ENCODE results near the gene USP8.

The USP8 gene

DNA sequence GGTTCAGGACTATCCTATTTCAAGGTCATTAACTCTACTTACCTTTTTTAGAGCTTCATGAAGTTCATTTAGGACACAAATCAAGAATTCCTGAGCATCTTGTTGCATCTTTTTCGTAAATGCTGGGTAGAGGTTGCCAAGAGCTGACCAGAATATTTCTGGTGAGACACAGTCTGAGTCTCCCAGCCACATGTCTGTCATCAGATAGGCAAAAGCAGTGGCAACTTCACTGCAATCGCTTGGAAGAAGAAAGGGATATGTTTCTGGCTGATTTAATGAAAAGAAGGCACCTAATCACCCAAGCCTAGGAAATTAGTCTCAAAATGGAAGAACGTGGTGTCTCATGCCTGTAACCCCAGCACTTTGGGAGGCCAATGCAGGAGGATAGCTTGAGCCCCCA lies 119.4 kb downstream of the USP8 start:
- DNase-seq (ENCODE audit: low spot score): no peak
- H3K27ac ChIP-seq: no peak overlapping the region
- TF ChIP-seq, protein P1, sequence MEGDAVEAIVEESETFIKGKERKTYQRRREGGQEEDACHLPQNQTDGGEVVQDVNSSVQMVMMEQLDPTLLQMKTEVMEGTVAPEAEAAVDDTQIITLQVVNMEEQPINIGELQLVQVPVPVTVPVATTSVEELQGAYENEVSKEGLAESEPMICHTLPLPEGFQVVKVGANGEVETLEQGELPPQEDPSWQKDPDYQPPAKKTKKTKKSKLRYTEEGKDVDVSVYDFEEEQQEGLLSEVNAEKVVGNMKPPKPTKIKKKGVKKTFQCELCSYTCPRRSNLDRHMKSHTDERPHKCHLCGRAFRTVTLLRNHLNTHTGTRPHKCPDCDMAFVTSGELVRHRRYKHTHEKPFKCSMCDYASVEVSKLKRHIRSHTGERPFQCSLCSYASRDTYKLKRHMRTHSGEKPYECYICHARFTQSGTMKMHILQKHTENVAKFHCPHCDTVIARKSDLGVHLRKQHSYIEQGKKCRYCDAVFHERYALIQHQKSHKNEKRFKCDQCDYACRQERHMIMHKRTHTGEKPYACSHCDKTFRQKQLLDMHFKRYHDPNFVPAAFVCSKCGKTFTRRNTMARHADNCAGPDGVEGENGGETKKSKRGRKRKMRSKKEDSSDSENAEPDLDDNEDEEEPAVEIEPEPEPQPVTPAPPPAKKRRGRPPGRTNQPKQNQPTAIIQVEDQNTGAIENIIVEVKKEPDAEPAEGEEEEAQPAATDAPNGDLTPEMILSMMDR (IDR thresholded peaks at IDR 0.05): no peak
- H3K4me3 ChIP-seq: no peak overlapping the region

DNA sequence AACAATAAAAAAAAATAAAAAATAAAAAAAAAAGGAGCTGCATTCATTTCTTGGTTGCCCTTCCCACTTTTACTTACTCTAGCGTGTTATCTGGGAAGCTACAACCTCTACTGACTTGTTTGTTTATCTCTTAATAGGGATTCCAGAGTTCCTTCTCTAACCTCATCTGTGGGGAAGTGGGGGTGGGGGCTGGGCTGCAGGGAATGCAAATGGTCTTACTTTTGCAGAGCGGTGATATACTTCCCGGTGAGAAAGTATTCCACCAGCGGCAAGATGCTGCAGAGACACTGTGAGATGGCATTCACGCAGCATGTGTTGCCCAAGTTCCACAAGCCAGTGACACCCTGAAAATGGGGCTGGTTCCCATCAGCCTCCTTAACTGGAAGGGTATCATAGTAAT lies 120.2 kb downstream of the USP8 start:
- no peak overlapping the region for H3K4me3 ChIP-seq
- H3K27ac ChIP-seq: no peak overlapping the region
- DNase-seq (ENCODE audit: low spot score): no peak
- TF ChIP-seq, protein P1 (IDR thresholded peaks at IDR 0.05): no peak

DNA sequence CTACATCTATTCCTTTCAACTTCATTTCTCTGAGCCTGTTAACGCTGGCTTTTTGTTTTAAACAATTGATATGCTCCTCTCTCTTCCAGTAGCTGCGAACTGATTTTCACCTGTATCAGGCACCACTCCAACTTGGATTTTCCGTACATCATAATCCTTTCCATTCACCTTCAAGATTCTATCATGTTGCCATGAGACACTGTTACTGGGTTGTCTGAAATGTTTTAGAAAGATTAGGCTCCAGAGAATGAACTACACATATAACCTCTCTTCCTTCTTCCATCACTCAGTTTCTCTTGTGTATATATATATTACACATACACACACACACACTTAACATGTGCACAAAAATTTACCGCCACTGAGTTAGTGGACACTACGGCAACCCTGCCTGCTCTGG lies 122.4 kb downstream of the USP8 start, which contains the start of gene USP50:
Gene USP50, minus strand, starts transcription at position 101 of the 400 bp plus-strand sequence. CDS start 141 bp downstream, outside the sequence.
- Histone ChIP-seq H3K4me3 (no peak within 1 kb of the TSS), H3K27ac (no peak within 1 kb of the TSS)
- TF ChIP-seq, protein P1 (IDR thresholded peaks at IDR 0.05): no peak
- no peak for DNase-seq (ENCODE audit: low spot score)

DNA sequence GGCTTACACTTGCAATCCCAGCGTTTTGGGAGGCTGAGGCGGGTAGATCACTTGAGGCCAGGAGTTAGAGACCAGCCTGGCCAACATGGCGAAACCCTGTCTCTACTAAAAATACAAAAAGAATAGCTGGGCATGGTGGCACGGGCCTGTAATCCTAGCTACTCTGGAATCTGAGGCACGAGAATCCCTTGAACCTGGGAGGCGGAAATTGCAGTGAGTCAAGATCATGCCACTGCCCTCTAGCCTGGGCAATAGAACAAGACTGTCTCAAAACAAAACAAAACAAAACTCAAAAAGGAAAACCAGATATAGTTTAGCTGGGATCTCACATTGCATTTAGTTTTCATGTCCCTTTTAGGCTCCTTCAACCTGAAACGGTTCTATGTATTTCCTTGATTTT lies 125.1 kb downstream of the USP8 start:
- no peak for DNase-seq (ENCODE audit: low spot score)
- TF ChIP-seq, protein P1 (IDR thresholded peaks at IDR 0.05): no peak
- Histone ChIP-seq H3K4me3 (no peak overlapping the region), H3K27ac (no peak overlapping the region)

DNA sequence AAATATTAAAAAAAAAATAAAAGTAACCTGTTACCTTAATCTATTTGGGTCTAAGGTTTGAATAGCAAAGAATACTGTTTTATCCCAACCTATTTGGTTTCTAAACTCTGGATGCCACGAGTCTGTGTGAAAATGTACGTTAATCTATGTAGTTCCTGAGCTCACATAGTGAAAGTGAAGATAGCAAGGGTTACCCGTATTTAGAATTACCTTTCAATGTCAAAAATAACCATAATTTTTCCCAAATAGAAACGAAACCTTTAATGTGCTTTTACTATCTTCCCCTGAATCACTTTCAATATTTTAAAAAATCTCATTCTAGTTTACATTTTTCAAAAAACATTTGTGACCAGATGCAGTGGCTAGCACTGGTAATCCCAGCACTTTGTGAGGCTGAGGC lies 128.0 kb downstream of the USP8 start:
- DNase-seq (ENCODE audit: low spot score): no peak
- no peak overlapping the region for H3K27ac ChIP-seq
- TF ChIP-seq, protein P1 (IDR thresholded peaks at IDR 0.05): no peak
- no peak overlapping the region for H3K4me3 ChIP-seq

DNA sequence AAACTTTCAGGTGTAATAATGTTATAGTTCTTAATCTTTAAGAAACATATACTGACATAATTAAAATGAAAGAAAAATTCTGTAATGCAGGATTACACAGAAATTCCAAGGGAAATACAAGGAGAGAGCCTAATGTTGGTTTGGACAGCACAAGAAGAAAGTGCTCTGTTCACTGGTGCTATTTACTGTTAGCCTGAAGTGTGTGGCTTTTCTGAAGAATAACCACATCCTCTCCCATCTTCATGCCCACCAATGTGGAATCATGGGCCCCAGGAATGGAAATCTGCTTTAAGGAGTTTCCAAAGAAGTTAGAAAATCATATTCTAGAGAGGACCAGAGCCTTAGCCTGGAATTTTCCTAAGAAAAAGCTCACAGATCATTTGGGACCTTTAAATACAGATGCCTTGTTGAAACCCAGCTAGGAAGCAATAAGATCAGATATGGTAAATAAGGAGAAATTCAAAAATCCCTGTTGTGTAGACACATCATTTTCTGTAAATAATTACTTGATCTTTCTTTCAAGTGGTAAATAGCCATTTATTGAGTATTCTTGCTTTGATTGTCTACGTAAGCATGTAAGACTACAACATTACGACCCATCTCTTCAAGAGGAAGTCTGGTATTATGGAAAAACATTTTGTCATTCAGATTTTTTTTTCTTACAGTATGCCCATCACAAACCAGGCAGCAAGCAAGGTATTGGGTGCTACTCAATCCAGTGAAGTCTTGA lies 132.6 kb downstream of the USP8 start:
- Histone ChIP-seq H3K27ac (no peak overlapping the region), H3K4me3 (no peak overlapping the region)
- DNase-seq (ENCODE audit: low spot score): no peak
- TF ChIP-seq, protein P1 (IDR thresholded peaks at IDR 0.05): no peak

DNA sequence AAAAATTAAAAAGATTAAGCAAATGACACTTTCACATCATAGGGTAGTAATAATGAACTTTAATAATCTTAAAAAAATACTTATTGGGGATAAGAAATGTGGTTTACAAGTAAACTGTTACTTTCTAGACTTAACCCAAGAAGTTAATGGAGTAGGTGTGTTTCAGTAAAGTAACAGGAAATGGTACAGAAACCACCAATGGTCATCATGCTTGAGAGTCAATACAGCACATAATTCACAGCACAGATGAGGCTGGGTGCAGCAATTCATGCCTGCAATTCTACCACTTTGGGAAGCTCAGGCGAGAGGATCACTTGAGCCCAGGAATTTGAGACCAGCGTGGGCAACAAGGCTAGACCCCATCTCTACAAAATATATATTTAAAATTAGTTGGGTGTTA lies 133.8 kb downstream of the USP8 start:
- no peak overlapping the region for H3K27ac ChIP-seq
- DNase-seq (ENCODE audit: low spot score): no peak
- no peak overlapping the region for H3K4me3 ChIP-seq
- TF ChIP-seq, protein P1 (IDR thresholded peaks at IDR 0.05): no peak

All from coronary artery (tissue), 2 donors.